Gastrocnemius medialis (tissue), 4 donors: ENCODE measurements around the gene TIAM2.

Experiments
- POLR2A ChIP-seq, 2 donors: fragments of 450-650 bp; IDR thresholded peaks; one replicate each; pipeline ENCODE4 v1.6.1; 2017; ENCODE audit warnings: antibody characterized with exemption in 2 of 2, mild to moderate bottlenecking in 2 of 2, moderate library complexity in 2 of 2
- TF ChIP-seq, protein P1 (sequence below), 5 experiments: fragments of 450-650 bp in 3 of 5; fragments of 200-600 bp in 2 of 5; sonication (generic) in 2 of 5; IDR thresholded peaks in 4 of 5; conservative IDR thresholded peaks in 1 of 5; 1 replicate in 4 of 5; 2 replicates in 1 of 5; pipeline ENCODE4 v1.5.1; 2016 to 2019; ENCODE audit warnings: antibody characterized with exemption in 5 of 5, mild to moderate bottlenecking in 3 of 5, moderate library complexity in 3 of 5

DNA sequence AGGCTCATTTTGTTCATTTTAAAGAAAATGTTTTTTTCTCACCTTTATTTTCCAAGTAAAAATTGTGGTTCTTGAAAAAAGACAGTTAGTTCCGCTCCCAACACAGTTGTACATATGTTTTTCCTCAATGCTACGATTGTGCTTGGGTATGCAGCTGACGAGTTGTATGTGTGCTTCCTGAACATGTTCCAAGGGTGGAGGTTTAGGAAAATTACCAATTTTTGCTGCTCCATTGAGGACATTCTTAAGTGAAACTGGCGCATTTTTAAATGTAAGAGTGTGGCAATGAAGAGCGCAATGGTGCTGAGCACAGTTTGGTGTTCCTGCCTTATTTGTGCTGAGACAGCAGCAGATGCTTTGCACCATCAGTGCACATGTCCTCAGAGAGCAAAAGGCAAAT is 198.4 kb downstream of the TIAM2 start:
- TF ChIP-seq, protein P1, sequence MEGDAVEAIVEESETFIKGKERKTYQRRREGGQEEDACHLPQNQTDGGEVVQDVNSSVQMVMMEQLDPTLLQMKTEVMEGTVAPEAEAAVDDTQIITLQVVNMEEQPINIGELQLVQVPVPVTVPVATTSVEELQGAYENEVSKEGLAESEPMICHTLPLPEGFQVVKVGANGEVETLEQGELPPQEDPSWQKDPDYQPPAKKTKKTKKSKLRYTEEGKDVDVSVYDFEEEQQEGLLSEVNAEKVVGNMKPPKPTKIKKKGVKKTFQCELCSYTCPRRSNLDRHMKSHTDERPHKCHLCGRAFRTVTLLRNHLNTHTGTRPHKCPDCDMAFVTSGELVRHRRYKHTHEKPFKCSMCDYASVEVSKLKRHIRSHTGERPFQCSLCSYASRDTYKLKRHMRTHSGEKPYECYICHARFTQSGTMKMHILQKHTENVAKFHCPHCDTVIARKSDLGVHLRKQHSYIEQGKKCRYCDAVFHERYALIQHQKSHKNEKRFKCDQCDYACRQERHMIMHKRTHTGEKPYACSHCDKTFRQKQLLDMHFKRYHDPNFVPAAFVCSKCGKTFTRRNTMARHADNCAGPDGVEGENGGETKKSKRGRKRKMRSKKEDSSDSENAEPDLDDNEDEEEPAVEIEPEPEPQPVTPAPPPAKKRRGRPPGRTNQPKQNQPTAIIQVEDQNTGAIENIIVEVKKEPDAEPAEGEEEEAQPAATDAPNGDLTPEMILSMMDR (IDR thresholded peaks at IDR 0.05 in 4 of 5, conservative IDR thresholded peaks at IDR 0.05 in 1 of 5): no peak
- no peak for TF ChIP-seq POLR2A (IDR thresholded peaks at IDR 0.05)
